Spleen (tissue), 11 donors: ENCODE measurements around the gene GGT6. TPM values are rescaled to one million over a fixed set of nuclear protein-coding genes. Genes with fewer than 3 reads are reported as not detected.

ENCODE experiments used
- DNase-seq: peaks from one replicate; pipeline ENCODE4 v3.0.0-alpha.2; 2020
- H3K27ac ChIP-seq, 8 donors: fragments of 200-600 bp; sonication (generic) in 7 of 8; 1 replicate in 4 of 8; 2 replicates in 4 of 8; pipeline versions ENCODE4 v1.5.0 to v1.8.0; 2016 to 2021; ENCODE audit warnings: inconsistent platforms in 4 of 8, mild to moderate bottlenecking in 4 of 8, moderate library complexity in 1 of 8
- H3K27me3 ChIP-seq, 7 donors: fragments of 200-600 bp; sonication (generic) in 6 of 7; replicated peaks in 1 of 7; 1 replicate in 4 of 7; 2 replicates in 3 of 7; pipeline versions ENCODE4 v1.5.0 to v1.8.0; 2016 to 2021; ENCODE audit warnings: inconsistent platforms in 3 of 7, mild to moderate bottlenecking in 1 of 7
- H3K36me3 ChIP-seq, 6 donors: fragments of 200-600 bp; sonication (generic) in 5 of 6; 1 replicate in 4 of 6; 2 replicates in 2 of 6; pipeline versions ENCODE4 v1.5.0 to v1.8.0; 2016 to 2021; ENCODE audit warnings: inconsistent platforms in 2 of 6
- H3K4me1 ChIP-seq, 6 donors: fragments of 200-600 bp; sonication (generic) in 5 of 6; 1 replicate in 3 of 6; 2 replicates in 3 of 6; pipeline versions ENCODE4 v1.5.0 to v1.8.0; 2016 to 2021; ENCODE audit warnings: inconsistent platforms in 3 of 6
- H3K4me3 ChIP-seq, 8 donors: fragments of 200-600 bp; sonication (generic) in 7 of 8; 1 replicate in 4 of 8; 2 replicates in 4 of 8; pipeline versions ENCODE4 v1.5.0 to v1.8.0; 2016 to 2021; ENCODE audit warnings: inconsistent platforms in 4 of 8, mild to moderate bottlenecking in 4 of 8, moderate library complexity in 2 of 8
- H3K9me3 ChIP-seq, 8 donors: fragments of 200-600 bp; sonication (generic) in 7 of 8; 1 replicate in 4 of 8; 2 replicates in 4 of 8; pipeline versions ENCODE4 v1.5.0 to v1.8.0; 2016 to 2021; ENCODE audit warnings: inconsistent platforms in 4 of 8
- CTCF ChIP-seq, 11 experiments: fragments of 200-600 bp in 7 of 11; fragments of 450-650 bp in 4 of 11; sonication (generic) in 4 of 11; IDR thresholded peaks in 8 of 11; conservative IDR thresholded peaks in 3 of 11; 1 replicate in 7 of 11; 2 replicates in 4 of 11; pipeline versions ENCODE4 v1.4.0 to v1.8.0; 2016 to 2021; ENCODE audit warnings: antibody characterized with exemption in 11 of 11, inconsistent platforms in 4 of 11, mild to moderate bottlenecking in 1 of 11
- POLR2A ChIP-seq, 3 donors: fragments of 450-650 bp; IDR thresholded peaks; one replicate each; pipeline ENCODE4 v1.5.1; 2017; ENCODE audit warnings: antibody characterized with exemption in 3 of 3, mild to moderate bottlenecking in 1 of 3
- POLR2AphosphoS5 ChIP-seq, 3 donors: sonication (generic); formaldehyde crosslinking; IDR thresholded peaks; one replicate each; pipeline ENCODE4 v1.5.1; 2017; ENCODE audit warnings: antibody characterized with exemption in 3 of 3
- WGBS, 5 donors: extraction: QIAGEN DNeasy Blood & Tissue Kit in 3 of 5; methylation state at CpG; one replicate each; pipeline versions ENCODE4 v1.1.5 to v1.1.7; 2013 to 2018; 5-methylcytosine and 5-hydroxymethylcytosine counted together
- intact Hi-C: fragments of 100-400 bp; cut with DNase I; formaldehyde crosslinking; loops from one replicate; pipeline ENCODE4 v1.15.0; 2023; ENCODE audit warnings: low total_unique reads
- polyA plus RNA-seq, 3 donors: library from polyadenylated mRNA; stranded (reverse); fragments of 200-250 nt; gene quantifications; one replicate each; pipeline ENCODE4 v1.2.1, GENCODE V29; 2013
- total RNA-seq, 7 donors: library from RNA; depleted of rRNA in 3 of 7; stranded (reverse); fragments of >200 nt in 3 of 7; fragmentation: NEBNext Ultra II Directional in 4 of 7; extraction: Animal tissue kit (Norgen Biotek cat#: 25700) in 4 of 7; gene quantifications; one replicate each; pipeline versions ENCODE4 v1.1.0 to v1.2.1, GENCODE V29; 2016 to 2021
- donor health status: healthy with polysubstance abuse.
- donor health status: DM: no; HTN: no; CAD: no; lungs with moderate emphysema.
- donor health status: DM: no; HTN: no; CAD: no.
- donor health status: Bipolar disorder and iron deficiency.
- donor health status: healthy.
- donor health status: DM: no; HTN: no; CAD: no.
- donor health status: DM: yes; HTN: yes; CAD: no.

GGT6 gene
- total and polyA plus RNA-seq, 10 donors: 0.03 to 0.42 TPM; not detected in 8

GRCh38 chr17:4527134-4527533, 33.2 kb downstream of the GGT6 start:
- Histone ChIP-seq H3K27ac (no peak overlapping the region), H3K9me3 (no peaks in the 10 kb centered on the region), H3K36me3 (peaks cover 0 to 18% (median 0%) of the 10 kb centered on the region in 6 donors), H3K27me3 (no peaks in the 10 kb centered on the region), H3K4me3 (no peak overlapping the region), H3K4me1 (peaks cover 0 to 39% (median 25%) of the 10 kb centered on the region in 6 donors)
- no peak for DNase-seq
- intact Hi-C loops: no loop called here
- WGBS, 5 donors: 67 to 88% (median 81%) methylated on average over 1 of the region's 1 CpG
- TF ChIP-seq POLR2AphosphoS5 (IDR thresholded peaks at IDR 0.05) (no peak), POLR2A (IDR thresholded peaks at IDR 0.05) (no peak)

- Histone ChIP-seq H3K27ac (no peak overlapping the region), H3K4me3 (no peak overlapping the region), H3K9me3 (no peaks in the 10 kb centered on the region), H3K4me1 (peaks cover 0 to 39% (median 21%) of the 10 kb centered on the region in 6 donors), H3K27me3 (no peaks in the 10 kb centered on the region), H3K36me3 (peaks cover 0 to 18% (median 0%) of the 10 kb centered on the region in 6 donors)
- no peak for DNase-seq
- WGBS, 5 donors: 76 to 88% (median 82%) methylated on average over 11 of the region's 11 CpGs
- intact Hi-C loops: no loop called here
- no peak for TF ChIP-seq POLR2AphosphoS5 (IDR thresholded peaks at IDR 0.05)
- no peak for TF ChIP-seq CTCF (IDR thresholded peaks at IDR 0.05 in 8 of 11, conservative IDR thresholded peaks at IDR 0.05 in 3 of 11)
- no peak for TF ChIP-seq POLR2A (IDR thresholded peaks at IDR 0.05)
These were observed 34.5 kb downstream of the GGT6 start for GRCh38 chr17:4525691-4526397.

DNA sequence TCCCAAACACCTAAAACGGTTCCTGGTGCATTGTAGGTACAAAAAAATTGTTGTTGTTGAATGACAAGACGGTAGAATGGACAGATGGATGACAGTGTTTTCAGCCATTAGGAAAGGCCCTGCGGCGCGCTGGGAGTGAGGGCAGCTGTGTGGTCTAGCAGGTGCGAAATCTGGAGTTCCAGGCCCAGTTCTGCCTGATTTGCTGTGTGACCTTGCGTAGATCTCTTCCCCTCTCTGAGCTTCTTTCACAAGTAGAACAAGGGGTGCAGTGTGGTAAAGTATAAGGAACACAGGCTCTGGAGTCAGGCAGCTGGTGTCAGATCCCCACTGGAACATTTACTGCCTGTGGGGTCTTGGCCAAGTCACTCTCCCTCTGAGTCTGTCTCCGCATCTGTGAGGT, 36.4 kb downstream of the GGT6 start:
- WGBS, 5 donors: 78 to 97% (median 81%) methylated on average over 8 of the region's 8 CpGs
- H3K27ac ChIP-seq: no peak overlapping the region
- H3K4me3 ChIP-seq: no peak overlapping the region
- peaks cover 3 to 39% (median 20%) of the 10 kb centered on the region in 6 donors for H3K4me1 ChIP-seq
- no peaks in the 10 kb centered on the region for H3K27me3 ChIP-seq
- H3K36me3 ChIP-seq: peaks cover 0 to 18% (median 0%) of the 10 kb centered on the region in 6 donors
- TF ChIP-seq POLR2A (IDR thresholded peaks at IDR 0.05) (no peak), POLR2AphosphoS5 (IDR thresholded peaks at IDR 0.05) (no peak), CTCF (IDR thresholded peaks at IDR 0.05 in 8 of 11, conservative IDR thresholded peaks at IDR 0.05 in 3 of 11) (no peak)
- intact Hi-C loops: no loop called here
- DNase-seq: no peak
- no peaks in the 10 kb centered on the region for H3K9me3 ChIP-seq

DNA sequence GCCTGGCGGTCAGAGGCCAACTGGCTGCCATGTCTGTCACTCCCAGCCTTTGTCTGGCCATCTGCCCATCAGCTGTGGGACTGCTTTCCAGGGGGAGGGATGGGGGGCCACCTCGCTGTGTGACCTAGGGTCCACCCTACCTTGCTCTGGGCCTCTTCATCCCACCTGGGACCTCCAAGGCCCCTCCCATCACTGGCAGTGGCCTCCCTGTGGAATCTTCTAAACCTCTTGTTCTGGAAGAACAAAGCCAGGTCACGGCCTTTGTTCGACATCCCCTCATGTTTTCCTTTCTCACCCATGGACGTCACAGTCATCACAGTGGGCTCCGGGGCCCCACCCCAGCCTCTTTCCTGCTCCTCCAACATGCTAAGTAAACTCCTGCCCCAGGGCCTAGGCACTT, 37.7 kb downstream of the GGT6 start:
- H3K27ac ChIP-seq: peak overlapping the region in 4 of 8 donors; percentile 81 to 91 (median 85)
- H3K9me3 ChIP-seq: no peaks in the 10 kb centered on the region
- TF ChIP-seq POLR2AphosphoS5 (IDR thresholded peaks at IDR 0.05): no peak
- TF ChIP-seq POLR2A (IDR thresholded peaks at IDR 0.05): no peak
- no peak for TF ChIP-seq CTCF (IDR thresholded peaks at IDR 0.05 in 8 of 11, conservative IDR thresholded peaks at IDR 0.05 in 3 of 11)
- no peak for DNase-seq
- peaks cover 0 to 18% (median 0%) of the 10 kb centered on the region in 6 donors for H3K36me3 ChIP-seq
- H3K27me3 ChIP-seq: no peaks in the 10 kb centered on the region
- H3K4me1 ChIP-seq: peaks cover 8 to 48% (median 26%) of the 10 kb centered on the region in 6 donors
- intact Hi-C loops: no loop called here
- no peak overlapping the region for H3K4me3 ChIP-seq
- 70 to 91% (median 82%) methylated on average over 6 of the region's 6 CpGs for WGBS, 5 donors
